GM12864 (cell line): ENCODE measurements around the gene OR6C76.
"Not testable (repeated sequence)": the region's sequence is repeated elsewhere in the genome, so short reads cannot be mapped to it uniquely, and the experiment has no call there.

ENCODE experiments used
- DNase-seq: peaks from one replicate; pipeline ENCODE4 v3.0.0-alpha.2; 2011; ENCODE audit warnings: low read depth
- H3K4me3 ChIP-seq: 2 replicates; pipeline ENCODE4 v1.5.1; 2011; ENCODE audit warnings: mild to moderate bottlenecking, low read depth, low read length, control low read depth
- TF ChIP-seq, protein P1 (sequence below): IDR thresholded peaks from 2 replicates; pipeline ENCODE4 v1.5.1; 2011; ENCODE audit warnings: low read depth, mild to moderate bottlenecking, moderate library complexity, low read length, control low read depth, inconsistent platforms; ENCODE audit errors: missing control alignments

The OR6C76 gene

DNA sequence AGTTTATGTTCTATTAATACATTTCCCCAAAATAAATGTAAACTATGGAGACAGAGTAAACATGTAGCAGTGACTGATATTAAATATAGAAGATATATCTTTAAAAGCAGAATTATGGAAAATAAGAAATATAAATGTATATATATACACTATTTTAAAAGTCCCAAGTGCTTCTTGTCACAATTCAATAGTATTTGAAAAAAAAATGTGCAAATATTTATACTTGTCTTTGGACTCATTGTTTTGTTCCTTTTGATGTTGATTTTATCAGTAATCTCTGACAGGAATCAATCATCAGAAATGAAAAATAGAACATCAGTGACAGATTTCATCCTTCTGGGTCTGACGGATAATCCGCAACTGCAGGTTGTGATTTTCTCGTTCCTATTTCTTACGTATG, at the start of gene OR6C76:
Gene OR6C76 (plus strand): TSS at position 301 of the 400 bp plus-strand sequence. CDS start 0 bp downstream, at position 301.
- no peak within 1 kb of the TSS for H3K4me3 ChIP-seq
- TF ChIP-seq, protein P1, sequence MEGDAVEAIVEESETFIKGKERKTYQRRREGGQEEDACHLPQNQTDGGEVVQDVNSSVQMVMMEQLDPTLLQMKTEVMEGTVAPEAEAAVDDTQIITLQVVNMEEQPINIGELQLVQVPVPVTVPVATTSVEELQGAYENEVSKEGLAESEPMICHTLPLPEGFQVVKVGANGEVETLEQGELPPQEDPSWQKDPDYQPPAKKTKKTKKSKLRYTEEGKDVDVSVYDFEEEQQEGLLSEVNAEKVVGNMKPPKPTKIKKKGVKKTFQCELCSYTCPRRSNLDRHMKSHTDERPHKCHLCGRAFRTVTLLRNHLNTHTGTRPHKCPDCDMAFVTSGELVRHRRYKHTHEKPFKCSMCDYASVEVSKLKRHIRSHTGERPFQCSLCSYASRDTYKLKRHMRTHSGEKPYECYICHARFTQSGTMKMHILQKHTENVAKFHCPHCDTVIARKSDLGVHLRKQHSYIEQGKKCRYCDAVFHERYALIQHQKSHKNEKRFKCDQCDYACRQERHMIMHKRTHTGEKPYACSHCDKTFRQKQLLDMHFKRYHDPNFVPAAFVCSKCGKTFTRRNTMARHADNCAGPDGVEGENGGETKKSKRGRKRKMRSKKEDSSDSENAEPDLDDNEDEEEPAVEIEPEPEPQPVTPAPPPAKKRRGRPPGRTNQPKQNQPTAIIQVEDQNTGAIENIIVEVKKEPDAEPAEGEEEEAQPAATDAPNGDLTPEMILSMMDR = no peak
- no peak for DNase-seq

DNA sequence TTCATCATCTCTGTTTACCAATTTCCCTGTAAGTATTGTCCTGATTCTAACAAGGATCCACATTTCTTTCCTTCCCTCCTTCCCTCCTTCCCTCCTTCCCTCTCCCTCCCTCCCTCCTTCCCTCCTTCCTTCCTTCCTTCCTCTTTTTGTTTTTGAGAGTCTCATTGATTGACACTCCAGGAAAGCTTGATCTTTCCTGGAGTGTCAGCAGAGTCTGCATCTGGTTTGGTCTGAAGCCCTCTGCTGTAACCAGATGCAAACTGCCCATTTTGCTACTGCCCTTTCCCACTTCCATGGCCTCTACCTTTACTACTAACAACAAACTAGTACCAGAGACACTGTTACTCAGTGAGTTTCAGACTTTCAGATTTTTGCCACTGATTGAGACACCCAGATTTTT, 40.2 kb upstream of the OR6C76 start:
- H3K4me3 ChIP-seq = no peak overlapping the region
- no peak for DNase-seq
- TF ChIP-seq, protein P1 = no peak

DNA sequence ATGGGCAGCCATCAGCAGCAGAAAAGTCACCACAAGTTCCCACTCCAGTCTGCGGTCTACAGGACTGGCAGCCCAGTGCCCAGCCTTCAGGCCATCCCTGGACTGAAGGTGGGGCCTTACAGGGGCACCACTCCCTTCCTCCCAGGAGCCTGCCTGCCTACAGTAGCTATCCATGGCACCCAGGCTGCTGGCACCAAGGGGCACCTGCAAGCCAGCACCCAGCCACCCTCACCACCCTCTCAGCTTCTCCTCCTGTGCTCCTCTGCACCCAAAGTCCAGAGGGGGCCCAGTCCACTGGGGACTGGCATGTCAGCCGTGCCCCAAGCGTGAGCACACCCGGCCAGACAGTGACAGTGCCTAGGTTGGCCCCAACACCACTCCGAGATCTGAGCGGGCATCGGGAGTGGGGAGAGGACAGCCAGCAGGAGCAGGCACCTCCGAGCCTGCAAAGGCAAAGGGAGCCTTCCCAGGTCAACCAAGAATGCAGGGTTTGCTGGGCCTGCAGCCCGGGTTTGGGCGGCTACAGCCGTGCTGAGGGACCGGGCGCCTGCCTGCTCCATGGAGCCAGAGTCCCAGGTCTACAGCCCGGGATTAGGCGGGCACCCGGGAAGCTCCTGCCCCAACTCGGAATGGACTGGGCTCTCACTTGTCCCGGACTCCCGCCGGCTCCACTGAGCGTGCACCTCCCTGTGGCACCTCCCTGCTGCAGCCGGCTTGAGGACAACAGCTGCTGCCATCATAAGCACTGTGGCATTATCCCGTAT, 33.8 kb upstream of the OR6C76 start:
- DNase-seq = no peak
- H3K4me3 ChIP-seq = no peak overlapping the region
- TF ChIP-seq, protein P1 = no peak

DNA sequence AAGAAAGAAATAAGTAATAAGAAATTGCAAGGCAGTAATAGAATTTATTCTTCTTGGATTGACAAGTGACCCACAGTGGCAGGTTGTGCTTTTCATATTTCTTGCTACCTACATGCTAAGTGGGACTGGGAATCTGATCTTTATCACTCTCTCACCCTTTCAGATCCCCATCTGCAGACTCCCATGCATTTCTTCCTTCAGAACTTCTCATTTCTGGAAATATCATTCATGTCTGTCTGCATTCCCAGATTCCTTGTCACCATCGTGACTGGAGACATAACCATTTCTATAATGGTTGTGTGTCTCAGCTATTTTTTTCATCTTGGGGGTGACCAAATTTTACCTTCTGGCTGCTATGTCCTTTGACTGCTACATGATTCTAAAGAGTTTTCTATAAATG, 29.7 kb upstream of the OR6C76 start:
- TF ChIP-seq, protein P1 = no peak
- H3K4me3 ChIP-seq = no peak overlapping the region
- no peak for DNase-seq

DNA sequence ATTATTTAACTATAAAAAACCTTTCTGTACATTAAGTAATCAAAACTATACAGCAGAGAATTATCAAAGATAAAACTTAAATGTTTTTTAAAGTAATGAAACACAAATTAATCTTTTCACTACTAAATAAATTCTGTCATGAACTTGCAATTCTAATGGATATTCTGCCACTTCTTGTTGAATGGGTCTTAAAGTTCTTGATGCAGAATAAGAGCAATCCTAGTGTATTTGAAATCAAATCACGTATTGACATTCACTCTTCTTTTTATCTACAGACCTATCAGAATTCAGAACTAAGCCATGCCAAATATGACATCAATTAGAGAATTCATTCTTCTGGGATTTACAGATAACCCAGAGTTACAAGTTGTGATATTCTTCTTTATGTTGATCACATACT, 25.8 kb upstream of the OR6C76 start, which contains the start of gene OR6C65:
Gene OR6C65 (plus strand): TSS at position 301 of the 400 bp plus-strand sequence. CDS start 0 bp downstream, at position 301.
- DNase-seq = no peak
- no peak within 1 kb of the TSS for H3K4me3 ChIP-seq
- TF ChIP-seq, protein P1 = no peak

DNA sequence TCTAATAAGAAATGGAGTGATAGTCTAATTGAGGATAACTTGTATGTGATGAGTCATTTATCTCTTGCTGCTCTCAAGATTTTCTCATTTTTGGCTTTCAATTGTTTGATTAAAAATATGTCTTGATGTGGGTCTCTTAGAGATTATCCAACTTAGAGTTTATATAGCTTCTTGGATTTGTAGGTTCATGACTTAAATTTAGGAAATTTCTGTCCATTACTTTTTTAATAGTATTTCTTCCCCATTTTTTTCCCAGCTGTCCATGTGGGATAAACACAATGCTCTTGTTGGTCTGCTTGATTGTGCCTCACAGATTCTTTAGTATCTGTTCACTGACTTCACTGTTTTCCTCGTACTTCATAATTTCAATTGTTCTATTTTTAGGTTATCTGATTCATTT, 18.2 kb upstream of the OR6C76 start:
- TF ChIP-seq, protein P1 = no peak
- no peak for DNase-seq
- no peak overlapping the region for H3K4me3 ChIP-seq

DNA sequence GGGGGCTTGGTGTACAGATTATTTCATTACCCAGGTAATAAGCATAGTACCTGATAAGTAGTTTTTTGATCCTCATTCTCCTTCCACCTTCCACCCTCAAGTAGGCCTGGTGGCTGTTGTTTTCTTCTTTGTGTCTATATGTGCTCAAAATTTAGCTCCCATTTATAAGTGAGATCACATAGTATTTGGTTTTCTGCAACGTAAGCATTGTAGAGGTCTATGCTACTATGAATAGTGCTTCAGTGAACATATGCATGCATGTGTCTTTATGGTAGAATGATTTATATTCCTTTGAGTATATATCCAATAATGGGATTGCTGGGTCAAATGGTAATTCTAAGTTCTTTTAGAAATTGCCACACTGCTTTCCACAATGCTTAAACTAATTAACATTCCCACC, 16.9 kb upstream of the OR6C76 start:
- not testable (repeated sequence) for H3K4me3 ChIP-seq, DNase-seq

DNA sequence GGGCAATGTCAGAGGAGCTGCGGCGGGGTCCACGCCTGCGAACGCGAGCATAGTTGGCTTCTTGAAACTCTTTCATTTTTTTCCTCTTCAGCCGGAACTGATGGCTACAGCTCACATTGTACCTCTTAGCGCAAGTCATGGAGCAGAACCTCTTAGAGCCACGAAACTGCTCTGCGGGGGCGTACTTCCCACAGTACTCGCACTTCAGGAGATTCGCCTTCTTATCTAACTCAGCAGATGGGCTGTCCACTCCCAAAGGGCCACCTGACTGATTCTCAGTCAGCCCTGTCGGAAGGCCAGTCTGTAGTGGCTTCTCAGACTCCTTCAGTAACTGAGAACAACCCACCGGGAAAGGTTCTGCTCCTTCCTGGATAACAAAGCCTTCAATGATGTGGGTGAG, 13.9 kb upstream of the OR6C76 start:
- H3K4me3 ChIP-seq, DNase-seq: not testable (repeated sequence)

DNA sequence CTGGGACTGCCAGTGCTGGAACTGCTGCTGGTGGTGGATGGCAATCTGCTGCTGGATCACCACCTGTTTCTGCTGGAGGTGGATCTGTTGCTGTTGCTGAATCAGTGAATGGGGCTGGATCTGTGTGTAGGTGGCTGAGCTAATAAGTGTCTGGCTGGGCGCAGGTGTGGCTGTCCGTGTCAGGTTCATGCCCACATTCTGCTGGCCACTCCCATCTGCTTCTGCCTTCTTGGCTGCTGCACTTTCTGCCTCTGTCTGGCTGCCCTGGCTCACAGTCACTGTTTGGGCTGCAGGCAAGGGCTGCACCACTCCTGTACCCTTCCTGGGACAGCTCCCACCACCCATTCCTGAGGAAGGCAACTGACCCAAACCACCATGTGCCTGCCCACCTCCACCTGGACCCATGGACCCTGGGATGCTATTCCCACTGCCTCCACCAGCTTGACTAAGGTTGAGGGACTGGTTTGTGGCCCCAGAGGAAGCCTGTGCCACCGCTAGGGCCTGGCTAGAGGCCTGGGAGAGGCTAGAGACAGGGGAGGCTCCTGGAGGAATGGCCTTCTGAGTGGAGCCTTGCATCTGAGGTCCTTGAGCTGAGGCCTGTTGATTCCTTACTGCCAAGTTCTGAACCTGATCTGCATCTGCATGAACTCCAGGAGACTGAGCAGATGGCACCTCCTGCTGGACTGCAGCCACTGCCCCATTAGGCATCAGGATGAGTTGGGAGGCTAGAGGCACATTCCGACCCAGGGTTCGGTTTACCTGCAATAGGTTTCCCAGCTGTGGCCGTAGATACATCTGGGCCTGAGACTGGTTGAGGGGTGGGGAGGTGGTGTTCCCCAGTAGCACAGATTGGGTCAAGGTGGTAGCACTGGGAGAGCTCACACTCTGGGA, 12.3 kb upstream of the OR6C76 start:
- not testable (repeated sequence) for H3K4me3 ChIP-seq, DNase-seq

DNA sequence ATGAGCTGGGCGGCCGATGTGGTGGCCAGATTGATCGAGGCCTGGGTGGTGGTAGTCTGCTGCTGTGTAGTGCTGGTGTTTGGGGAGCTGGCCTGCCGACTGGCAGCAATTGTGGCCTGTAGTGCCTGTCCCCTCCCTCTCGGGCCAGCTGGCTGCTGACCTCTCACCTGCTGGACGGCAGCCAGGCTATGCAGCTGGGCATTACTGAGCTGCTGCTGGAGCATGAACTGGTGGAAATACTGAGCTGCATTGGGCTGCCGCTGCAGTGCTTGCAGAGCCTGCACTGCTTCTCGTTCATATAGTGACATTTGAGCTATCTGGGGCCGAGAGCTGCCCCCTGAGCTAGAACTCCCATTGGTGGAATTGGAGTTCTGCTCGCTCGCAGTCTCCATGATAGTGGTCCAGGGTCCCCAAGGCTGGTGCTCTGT, 11.6 kb upstream of the OR6C76 start:
- H3K4me3 ChIP-seq, DNase-seq: not testable (repeated sequence)

DNA sequence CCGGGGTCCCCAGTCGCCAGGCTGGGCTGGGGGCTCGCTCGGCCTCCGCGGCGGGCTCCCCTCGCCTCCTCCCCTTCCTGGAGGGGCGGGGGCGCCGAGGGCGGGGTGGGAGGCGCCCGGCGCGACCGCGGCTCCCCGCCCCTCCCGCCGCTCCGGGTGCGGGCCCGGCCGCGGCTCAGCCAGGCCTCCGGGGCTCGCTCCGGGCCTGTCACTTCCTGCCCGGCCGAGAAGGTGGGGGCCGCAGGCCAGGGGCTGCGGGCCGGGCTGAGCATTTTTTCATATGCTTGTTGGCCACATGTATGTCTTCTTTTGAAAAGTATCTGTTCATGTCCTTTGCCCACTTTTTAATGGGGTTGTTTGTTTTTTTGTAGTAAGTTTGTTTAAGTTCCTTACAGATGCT, 11.2 kb upstream of the OR6C76 start:
- not testable (repeated sequence) for DNase-seq, H3K4me3 ChIP-seq
